B cell (primary cell): ENCODE results near the gene TOMM40L. TPM values are rescaled to one million over a fixed set of nuclear protein-coding genes. Genes with fewer than 3 reads are reported as not detected.
A peak's percentile ranks its signal among the peaks of the same experiment; 100 is the strongest.

Experiments
- ATAC-seq: fragments of 200-7000 bp; cut with Tn5 transposase; one replicate; pipeline ENCODE4 v1.10.0; 2021; ENCODE audit warnings: low read depth, mild to moderate bottlenecking, moderate number of reproducible peaks, moderate library complexity
- CTCF ChIA-PET: fragments of 350-600 bp; sonication (Branson Sonifier 250); formaldehyde crosslinking; loops from one replicate; lab custom pipeline; 2021; ENCODE audit warnings: antibody characterized with exemption, inconsistent platforms; lab: Charles Lee
- POLR2A ChIA-PET: fragments of 350-600 bp; sonication (Branson Sonifier 250); formaldehyde crosslinking; loops from one replicate; lab custom pipeline; 2021; ENCODE audit warnings: antibody characterized with exemption; lab: Charles Lee
- DNase-seq: peaks from one replicate; pipeline ENCODE4 v3.0.0; 2013
- H2AFZ ChIP-seq: 2 replicates; pipeline ENCODE4 v1.6.1; 2012; ENCODE audit warnings: mild to moderate bottlenecking, low read depth, low read length; ENCODE audit not compliant: insufficient read depth, poor library complexity, severe bottlenecking
- H3K27ac ChIP-seq, 2 donors: 1 replicate in 1 of 2; 2 replicates in 1 of 2; pipeline ENCODE4 v1.5.1; 2012 to 2013; ENCODE audit warnings: low read length in 2 of 2, mild to moderate bottlenecking in 2 of 2, moderate library complexity in 1 of 2
- H3K27me3 ChIP-seq, 4 experiments: fragments of 200-600 bp in 1 of 4; sonication (generic) in 1 of 4; replicated peaks in 1 of 4; 1 replicate in 2 of 4; 2 replicates in 2 of 4; pipeline versions ENCODE4 v1.6.1 to v1.7.0; 2013 to 2016; ENCODE audit warnings: low read length in 3 of 4, mild to moderate bottlenecking in 2 of 4, mixed read lengths in 1 of 4, moderate library complexity in 1 of 4; ENCODE audit not compliant: insufficient read depth in 4 of 4, control insufficient read depth in 3 of 4; ENCODE audit errors: control extremely low read depth in 1 of 4
- H3K36me3 ChIP-seq, 2 experiments: replicated peaks in 1 of 2; 1 replicate in 1 of 2; 2 replicates in 1 of 2; pipeline versions ENCODE4 v1.6.1 to v1.7.1; 2013; ENCODE audit warnings: low read length in 1 of 2; ENCODE audit not compliant: insufficient read depth in 2 of 2, control insufficient read depth in 1 of 2; ENCODE audit errors: control extremely low read depth in 1 of 2, extremely low read depth in 1 of 2
- H3K4me1 ChIP-seq, 2 donors: fragments of 200-600 bp in 1 of 2; sonication (generic) in 1 of 2; 1 replicate in 1 of 2; 2 replicates in 1 of 2; pipeline versions ENCODE4 v1.5.1 to v1.6.1; 2013 to 2017; ENCODE audit warnings: low read length in 2 of 2; ENCODE audit not compliant: control insufficient read depth in 2 of 2, insufficient read depth in 2 of 2
- H3K4me2 ChIP-seq: replicated peaks from 2 replicates; pipeline ENCODE3; 2012; ENCODE audit warnings: mild to moderate bottlenecking, low read depth, low read length; ENCODE audit not compliant: poor library complexity, severe bottlenecking
- H3K4me3 ChIP-seq, 5 experiments: fragments of 200-600 bp in 1 of 5; sonication (generic) in 1 of 5; 1 replicate in 3 of 5; 2 replicates in 2 of 5; pipeline versions ENCODE4 v1.5.1 to v1.7.0; 2011 to 2016; ENCODE audit warnings: low read length in 4 of 5, mild to moderate bottlenecking in 4 of 5, low read depth in 2 of 5, control low read depth in 1 of 5, moderate library complexity in 1 of 5; ENCODE audit not compliant: insufficient read depth in 1 of 5; ENCODE audit errors: control extremely low read depth in 1 of 5, extremely low read depth in 1 of 5
- H3K79me2 ChIP-seq: fragments of 200-600 bp; sonication (generic); one replicate; pipeline ENCODE4 v1.6.0; 2016; ENCODE audit warnings: low read length; ENCODE audit not compliant: control insufficient read depth, insufficient read depth
- H3K9ac ChIP-seq: fragments of 200-600 bp; sonication (generic); 2 replicates; pipeline ENCODE4 v1.6.1; 2017; ENCODE audit warnings: mild to moderate bottlenecking, low read length, moderate library complexity
- H3K9me3 ChIP-seq, 3 donors: one replicate each; pipeline versions ENCODE4 v1.6.1 to v1.7.1; 2013; ENCODE audit warnings: low read length in 2 of 3; ENCODE audit not compliant: control insufficient read depth in 2 of 3, insufficient read depth in 1 of 3; ENCODE audit errors: control extremely low read depth in 1 of 3
- H4K20me1 ChIP-seq: 2 replicates; pipeline ENCODE4 v1.6.0; 2012; ENCODE audit warnings: mild to moderate bottlenecking, low read length; ENCODE audit not compliant: insufficient read depth, control insufficient read depth, poor library complexity, severe bottlenecking
- H3K27ac Mint-ChIP-seq: one replicate; pipeline ENCODE4 v1.8.0; 2021; ENCODE audit warnings: mixed read lengths
- H3K27me3 Mint-ChIP-seq: one replicate; pipeline ENCODE4 v1.8.0; 2021; ENCODE audit warnings: mixed read lengths
- H3K4me1 Mint-ChIP-seq: one replicate; pipeline ENCODE4 v1.8.0; 2021; ENCODE audit warnings: mixed read lengths
- H3K4me3 Mint-ChIP-seq: one replicate; pipeline ENCODE4 v1.8.0; 2021; ENCODE audit warnings: mixed read lengths
- H3K9me3 Mint-ChIP-seq: one replicate; pipeline ENCODE4 v1.8.0; 2022; ENCODE audit warnings: mixed read lengths; ENCODE audit not compliant: insufficient read depth
- EZH2 ChIP-seq: IDR thresholded peaks from 2 replicates; pipeline ENCODE4 v1.6.1; 2012; ENCODE audit warnings: borderline replicate concordance, low read depth, mild to moderate bottlenecking, moderate library complexity, low read length; ENCODE audit not compliant: insufficient read depth, poor library complexity, severe bottlenecking
- WGBS: methylation state at CpG from one replicate; pipeline ENCODE4 v1.1.5; 2013; ENCODE audit warnings: missing lambda C conversion rate; ENCODE audit not compliant: insufficient coverage; 5-methylcytosine and 5-hydroxymethylcytosine counted together
- intact Hi-C: fragments of 100-400 bp; cut with micrococcal nuclease; formaldehyde crosslinking; loops from one replicate; pipeline ENCODE4 v1.10.0; 2022
- polyA plus RNA-seq: library from polyadenylated mRNA; depleted of rRNA; stranded (reverse); fragments of >200 nt; gene quantifications from 2 replicates; pipeline ENCODE4 v1.2.3, GENCODE V29; 2012
- total RNA-seq, 2 donors: library from RNA; stranded (reverse); fragments of 120-200 nt in 1 of 2; gene quantifications; 1 replicate in 1 of 2; 2 replicates in 1 of 2; pipeline versions ENCODE4 v1.2.3 to v1.2.4, GENCODE V29; 2013 to 2022
- TF ChIP-seq, protein P1 (sequence below): fragments of 200-600 bp; IDR thresholded peaks from one replicate; pipeline ENCODE4 v1.8.0; 2022; ENCODE audit warnings: antibody characterized with exemption, mild to moderate bottlenecking

TOMM40L gene
- total and polyA plus RNA-seq, 2 donors (not counting 1 experiment from before 2014, with no cell fraction given), result 6.5 to 9.2 TPM

DNA sequence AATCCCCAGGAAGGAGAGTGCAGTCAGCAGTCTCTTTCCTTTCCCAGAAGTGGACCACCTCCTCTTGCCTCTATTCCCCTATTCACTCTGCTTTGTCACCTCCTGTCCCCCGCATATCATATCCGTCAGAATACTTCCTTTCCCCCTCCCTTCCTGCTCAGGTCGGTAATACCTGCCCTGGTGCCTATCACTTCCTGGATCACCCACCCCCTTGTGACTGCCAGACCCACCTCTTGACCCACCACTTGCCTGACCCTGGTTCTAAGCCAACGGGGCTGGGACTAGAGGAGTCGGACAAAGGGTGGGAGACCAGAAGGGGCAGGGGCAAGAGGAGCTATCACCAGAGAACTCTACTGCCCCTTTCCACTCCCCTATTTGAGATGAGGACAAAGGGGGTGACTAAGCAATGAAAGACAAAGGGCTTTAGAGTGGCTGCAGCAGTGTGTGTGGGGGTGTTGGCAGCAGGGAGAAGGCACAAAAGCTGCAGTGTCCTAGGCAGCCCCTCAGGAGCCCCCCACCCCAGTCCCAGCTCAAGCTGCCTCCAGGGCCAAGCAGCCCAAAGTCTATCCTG lies 25.4 kb upstream of the TOMM40L start:
- H4K20me1 ChIP-seq, result no peaks in the 10 kb centered on the region
- POLR2A ChIA-PET, result interaction anchor here (2.5 kb wide), 1 partner anchor 25 kb away, joined by 21 read pairs; the partner anchor contains the start of gene TOMM40L
- peaks cover 34% of the 10 kb centered on the region for H3K79me2 ChIP-seq
- intact Hi-C loops, result loop anchor here (5.0 kb wide), 2 partner anchors 107 to 167 kb away; partner anchors contain the start of genes CFAP126 and MPZ
- H3K4me3 Mint-ChIP-seq, result peak overlapping the region; percentile 96
- DNase-seq (no peak), ATAC-seq (no peak)
- 50% methylated on average over 3 of the region's 5 CpGs for WGBS
- H3K27me3 ChIP-seq, result no peaks in the 10 kb centered on the region
- H3K4me2 ChIP-seq, result no peak overlapping the region
- peaks cover 0 to 4% of the 10 kb centered on the region in 2 experiments for H3K36me3 ChIP-seq
- H3K9ac ChIP-seq, result no peak overlapping the region
- CTCF ChIA-PET, result interaction anchor here (0.8 to 3.9 kb wide), 2 partner anchors 9 to 34 kb away, joined by 3 to 23 read pairs; partner anchors contain the start of gene PPOX
- no peaks in the 10 kb centered on the region for H3K9me3 ChIP-seq
- H3K4me1 ChIP-seq, result peaks cover 23 to 38% of the 10 kb centered on the region in 2 donors
- H3K27ac Mint-ChIP-seq, result peak overlapping the region; percentile 97
- peaks cover 42% of the 10 kb centered on the region for H3K4me1 Mint-ChIP-seq
- no peak overlapping the region for H3K4me3 ChIP-seq
- H3K27ac ChIP-seq, result no peak overlapping the region
- H3K27me3 Mint-ChIP-seq, result no peaks in the 10 kb centered on the region
- TF ChIP-seq EZH2, result no peak
- TF ChIP-seq, protein P1, sequence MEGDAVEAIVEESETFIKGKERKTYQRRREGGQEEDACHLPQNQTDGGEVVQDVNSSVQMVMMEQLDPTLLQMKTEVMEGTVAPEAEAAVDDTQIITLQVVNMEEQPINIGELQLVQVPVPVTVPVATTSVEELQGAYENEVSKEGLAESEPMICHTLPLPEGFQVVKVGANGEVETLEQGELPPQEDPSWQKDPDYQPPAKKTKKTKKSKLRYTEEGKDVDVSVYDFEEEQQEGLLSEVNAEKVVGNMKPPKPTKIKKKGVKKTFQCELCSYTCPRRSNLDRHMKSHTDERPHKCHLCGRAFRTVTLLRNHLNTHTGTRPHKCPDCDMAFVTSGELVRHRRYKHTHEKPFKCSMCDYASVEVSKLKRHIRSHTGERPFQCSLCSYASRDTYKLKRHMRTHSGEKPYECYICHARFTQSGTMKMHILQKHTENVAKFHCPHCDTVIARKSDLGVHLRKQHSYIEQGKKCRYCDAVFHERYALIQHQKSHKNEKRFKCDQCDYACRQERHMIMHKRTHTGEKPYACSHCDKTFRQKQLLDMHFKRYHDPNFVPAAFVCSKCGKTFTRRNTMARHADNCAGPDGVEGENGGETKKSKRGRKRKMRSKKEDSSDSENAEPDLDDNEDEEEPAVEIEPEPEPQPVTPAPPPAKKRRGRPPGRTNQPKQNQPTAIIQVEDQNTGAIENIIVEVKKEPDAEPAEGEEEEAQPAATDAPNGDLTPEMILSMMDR, result no peak
- H2AFZ ChIP-seq, result no peak overlapping the region
- H3K9me3 Mint-ChIP-seq, result no peaks in the 10 kb centered on the region
